ENCODE measurements around the gene TMA7B. TPM values are rescaled to one million over a fixed set of nuclear protein-coding genes. Genes with fewer than 3 reads are reported as not detected.

The TMA7B gene
- total and polyA plus RNA-seq, 2 donors (not counting 3 experiments of a cell fraction or from before 2014, with no cell fraction given) = not detected

DNA sequence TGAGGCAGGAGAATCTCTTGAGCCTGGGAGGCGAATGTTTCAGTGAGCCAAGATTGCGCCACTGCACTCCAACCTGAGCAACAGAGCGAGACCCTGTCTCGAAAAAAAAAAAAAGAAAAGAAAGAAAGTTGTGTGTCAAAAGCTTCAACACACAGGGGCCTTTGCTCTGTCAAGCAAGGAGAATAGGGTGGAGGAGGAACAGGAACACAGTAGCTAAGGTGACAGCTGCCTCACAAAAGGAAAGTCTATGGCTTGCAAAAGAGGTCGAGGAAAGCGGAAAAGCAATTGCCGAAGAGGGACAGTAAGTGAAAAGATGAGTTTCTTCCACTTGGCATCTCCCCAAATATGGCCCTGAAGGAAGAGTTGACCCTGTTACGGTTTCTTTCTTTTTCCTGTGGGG, 26.5 kb upstream of the TMA7B start:
- H3K79me2 ChIP-seq (ENCODE audit: control insufficient read depth, insufficient read depth, low read length) = no peaks in the 10 kb centered on the region
- no peak for DNase-seq (ENCODE audit: low read depth, low spot score)
- H3K4me1 ChIP-seq (ENCODE audit: control insufficient read depth, extremely low read depth, insufficient read depth, low read length) = no peaks in the 10 kb centered on the region
- peaks cover 34 to 41% of the 10 kb centered on the region in 2 experiments for H3K27me3 ChIP-seq (ENCODE audit: control insufficient read depth in 2 of 2, insufficient read depth in 2 of 2, low read length in 2 of 2)
- H3K9me1 ChIP-seq (replicated peaks; ENCODE audit: control insufficient read depth, extremely low read depth, insufficient read depth, low read length) = no peaks in the 10 kb centered on the region
- ChIA-PET POLR2A (no interaction called here), CTCF (interaction anchor here (0.6 to 4.0 kb wide), 16 partner anchors 9 to 380 kb away, joined by 3 to 97 read pairs (median 4); no protein-coding TSS in a partner anchor)
- BruUV-seq (replicated peaks) = no TSS peak
- H3K27ac ChIP-seq (ENCODE audit: insufficient read depth, low read depth, low read length) = no peak overlapping the region
- dilution Hi-C loops (cut with MboI; ENCODE audit: extremely low pct_ligation_motif_present, low sequenced_read_pairs) = no loop called here
- H3K36me3 ChIP-seq (ENCODE audit: control insufficient read depth in 2 of 2, extremely low read depth in 1 of 2, insufficient read depth in 2 of 2, low read length in 2 of 2) = no peaks in the 10 kb centered on the region
- H2AFZ ChIP-seq (ENCODE audit: low read depth, low read length) = no peak overlapping the region
- no peak overlapping the region for H3K4me3 ChIP-seq (replicated peaks in 1 of 3; ENCODE audit: insufficient read depth in 1 of 3, low read depth in 1 of 3, low read length in 3 of 3)
- H3K9me3 ChIP-seq (replicated peaks; ENCODE audit: control insufficient read depth, insufficient read depth, low read length) = no peaks in the 10 kb centered on the region
- no peak overlapping the region for H3K9ac ChIP-seq (replicated peaks; ENCODE audit: extremely low read depth, insufficient read depth, low read length)
- intact Hi-C loops (cut with micrococcal nuclease) = loop anchor here (2.0 kb wide), 1 partner anchor 415 kb away; no protein-coding TSS in a partner anchor
- H4K20me1 ChIP-seq (replicated peaks; ENCODE audit: control insufficient read depth, extremely low read depth, insufficient read depth, low read length) = no peaks in the 10 kb centered on the region
- H3K4me2 ChIP-seq (ENCODE audit: insufficient read depth, low read length) = no peak overlapping the region
- no peak for TF ChIP-seq POLR2A (IDR thresholded peaks at IDR 0.05; ENCODE audit: low read depth, low read length)
- TF ChIP-seq FOS (IDR thresholded peaks at IDR 0.05; ENCODE audit: borderline replicate concordance, insufficient read depth, low read length) = no peak
- TF ChIP-seq, protein P1, sequence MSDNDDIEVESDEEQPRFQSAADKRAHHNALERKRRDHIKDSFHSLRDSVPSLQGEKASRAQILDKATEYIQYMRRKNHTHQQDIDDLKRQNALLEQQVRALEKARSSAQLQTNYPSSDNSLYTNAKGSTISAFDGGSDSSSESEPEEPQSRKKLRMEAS (IDR thresholded peaks at IDR 0.05; ENCODE audit: insufficient read depth, insufficient read length) = no peak
- TF ChIP-seq GATA2 (IDR thresholded peaks at IDR 0.05; ENCODE audit: insufficient read depth, insufficient read length, low read depth, low read length) = no peak
- no peak for TF ChIP-seq JUN (IDR thresholded peaks at IDR 0.05; ENCODE audit: borderline replicate concordance, insufficient read depth, insufficient read length, low read depth)
- TF ChIP-seq EZH2 (IDR thresholded peaks at IDR 0.05; ENCODE audit: borderline replicate concordance, low read depth, low read length, severe bottlenecking) = no peak
- no peak for FAIRE-seq

- Histone ChIP-seq H3K4me3 (replicated peaks in 1 of 3; ENCODE audit: insufficient read depth in 1 of 3, low read depth in 1 of 3, low read length in 3 of 3) (no peak overlapping the region), H4K20me1 (replicated peaks; ENCODE audit: control insufficient read depth, extremely low read depth, insufficient read depth, low read length) (no peaks in the 10 kb centered on the region), H3K27ac (ENCODE audit: insufficient read depth, low read depth, low read length) (no peak overlapping the region), H3K79me2 (ENCODE audit: control insufficient read depth, insufficient read depth, low read length) (no peaks in the 10 kb centered on the region), H3K36me3 (ENCODE audit: control insufficient read depth in 2 of 2, extremely low read depth in 1 of 2, insufficient read depth in 2 of 2, low read length in 2 of 2) (no peaks in the 10 kb centered on the region), H3K4me2 (ENCODE audit: insufficient read depth, low read length) (no peak overlapping the region), H3K27me3 (ENCODE audit: control insufficient read depth in 2 of 2, insufficient read depth in 2 of 2, low read length in 2 of 2) (peaks cover 36 to 38% of the 10 kb centered on the region in 2 experiments), H3K9me1 (replicated peaks; ENCODE audit: control insufficient read depth, extremely low read depth, insufficient read depth, low read length) (no peaks in the 10 kb centered on the region), H2AFZ (ENCODE audit: low read depth, low read length) (no peak overlapping the region), H3K4me1 (ENCODE audit: control insufficient read depth, extremely low read depth, insufficient read depth, low read length) (no peaks in the 10 kb centered on the region), H3K9ac (replicated peaks; ENCODE audit: extremely low read depth, insufficient read depth, low read length) (no peak overlapping the region), H3K9me3 (replicated peaks; ENCODE audit: control insufficient read depth, insufficient read depth, low read length) (no peaks in the 10 kb centered on the region)
- dilution Hi-C loops (cut with MboI; ENCODE audit: extremely low pct_ligation_motif_present, low sequenced_read_pairs) (no loop called here), intact Hi-C loops (cut with micrococcal nuclease) (no loop called here)
- DNase-seq (ENCODE audit: low read depth, low spot score) (no peak), FAIRE-seq (no peak)
- ChIA-PET POLR2A (no interaction called here), CTCF (interaction anchor here (1.3 to 4.0 kb wide), 3 partner anchors 9 to 88 kb away, joined by 3 to 97 read pairs (median 3); no protein-coding TSS in a partner anchor)
- TF ChIP-seq FOS (IDR thresholded peaks at IDR 0.05; ENCODE audit: borderline replicate concordance, insufficient read depth, low read length) (no peak), JUN (IDR thresholded peaks at IDR 0.05; ENCODE audit: borderline replicate concordance, insufficient read depth, insufficient read length, low read depth) (no peak), EZH2 (IDR thresholded peaks at IDR 0.05; ENCODE audit: borderline replicate concordance, low read depth, low read length, severe bottlenecking) (no peak), POLR2AphosphoS5 (IDR thresholded peaks at IDR 0.05; ENCODE audit: insufficient read depth, low read depth, low read length) (no peak), POLR2A (IDR thresholded peaks at IDR 0.05; ENCODE audit: low read depth, low read length) (no peak), MYC (IDR thresholded peaks at IDR 0.05; ENCODE audit: low read depth, low read length) (no peak), GATA2 (IDR thresholded peaks at IDR 0.05; ENCODE audit: insufficient read depth, insufficient read length, low read depth, low read length) (no peak)
- TF ChIP-seq, protein P1 (IDR thresholded peaks at IDR 0.05; ENCODE audit: insufficient read depth, insufficient read length) = no peak
- TF ChIP-seq, protein P2, sequence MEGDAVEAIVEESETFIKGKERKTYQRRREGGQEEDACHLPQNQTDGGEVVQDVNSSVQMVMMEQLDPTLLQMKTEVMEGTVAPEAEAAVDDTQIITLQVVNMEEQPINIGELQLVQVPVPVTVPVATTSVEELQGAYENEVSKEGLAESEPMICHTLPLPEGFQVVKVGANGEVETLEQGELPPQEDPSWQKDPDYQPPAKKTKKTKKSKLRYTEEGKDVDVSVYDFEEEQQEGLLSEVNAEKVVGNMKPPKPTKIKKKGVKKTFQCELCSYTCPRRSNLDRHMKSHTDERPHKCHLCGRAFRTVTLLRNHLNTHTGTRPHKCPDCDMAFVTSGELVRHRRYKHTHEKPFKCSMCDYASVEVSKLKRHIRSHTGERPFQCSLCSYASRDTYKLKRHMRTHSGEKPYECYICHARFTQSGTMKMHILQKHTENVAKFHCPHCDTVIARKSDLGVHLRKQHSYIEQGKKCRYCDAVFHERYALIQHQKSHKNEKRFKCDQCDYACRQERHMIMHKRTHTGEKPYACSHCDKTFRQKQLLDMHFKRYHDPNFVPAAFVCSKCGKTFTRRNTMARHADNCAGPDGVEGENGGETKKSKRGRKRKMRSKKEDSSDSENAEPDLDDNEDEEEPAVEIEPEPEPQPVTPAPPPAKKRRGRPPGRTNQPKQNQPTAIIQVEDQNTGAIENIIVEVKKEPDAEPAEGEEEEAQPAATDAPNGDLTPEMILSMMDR (IDR thresholded peaks at IDR 0.05; ENCODE audit: extremely low read depth in 1 of 2, insufficient read depth in 1 of 2, low read depth in 1 of 2, low read length in 2 of 2) = no peak
- BruUV-seq (replicated peaks) = no TSS peak
These were observed 25.1 kb upstream of the TMA7B start for GRCh38 chr22:39935116-39935515.

Measured in endothelial cell of umbilical vein (primary cell).